WTC11 (cell line): ENCODE data around the gene CCL25. TPM values are rescaled to one million over a fixed set of nuclear protein-coding genes. Genes with fewer than 3 reads are reported as not detected.

Experiments used
- ATAC-seq: fragments of 200-7000 bp; cut with Tn5 transposase; 2 replicates; pipeline ENCODE4 v1.10.0; 2021; ENCODE audit warnings: mild to moderate bottlenecking, moderate library complexity
- CTCF ChIA-PET: fragments of 300-600 bp; sonication (Branson Sonifier 250); formaldehyde crosslinking; loops from one replicate; lab custom pipeline; 2021; ENCODE audit warnings: antibody characterized with exemption; lab: Charles Lee
- POLR2A ChIA-PET: fragments of 350-600 bp; sonication (Branson Sonifier 250); formaldehyde crosslinking; loops from one replicate; lab custom pipeline; 2021; ENCODE audit warnings: antibody characterized with exemption; lab: Charles Lee
- DNase-seq: peaks from one replicate; pipeline ENCODE4 v3.0.0; 2021; ENCODE audit warnings: low spot score
- H3K27ac Mint-ChIP-seq: 2 replicates; pipeline ENCODE4 v1.8.0; 2021; ENCODE audit warnings: mixed read lengths
- H3K27me3 Mint-ChIP-seq: 2 replicates; pipeline ENCODE4 v1.8.0; 2021; ENCODE audit warnings: low read depth, mild to moderate bottlenecking, moderate library complexity, mixed read lengths
- H3K36me3 Mint-ChIP-seq: 2 replicates; pipeline ENCODE4 v1.8.0; 2021; ENCODE audit warnings: mixed read lengths
- H3K4me1 Mint-ChIP-seq: 2 replicates; pipeline ENCODE4 v1.8.0; 2022; ENCODE audit warnings: mixed read lengths
- H3K4me3 Mint-ChIP-seq: 2 replicates; pipeline ENCODE4 v1.8.0; 2021; ENCODE audit warnings: mild to moderate bottlenecking, moderate library complexity, mixed read lengths
- H3K9me3 Mint-ChIP-seq: 2 replicates; pipeline ENCODE4 v1.8.0; 2021; ENCODE audit warnings: mixed read lengths
- AFF4 ChIP-seq: sonication (generic); formaldehyde crosslinking; IDR thresholded peaks from 2 replicates; pipeline ENCODE4 v1.8.1; 2023; ENCODE audit warnings: mild to moderate bottlenecking, missing genetic modification reagents, borderline replicate concordance
- ATF2 ChIP-seq: sonication (generic); formaldehyde crosslinking; IDR thresholded peaks from 2 replicates; pipeline ENCODE4 v1.8.1; 2022; ENCODE audit warnings: low read depth, missing genetic modification reagents, borderline replicate concordance
- CDX4 ChIP-seq: fragments of 250-450 bp; sonication (Bioruptor Pico); IDR thresholded peaks from 2 replicates; pipeline ENCODE4 v1.9.0; 2021; ENCODE audit warnings: moderate library complexity, mild to moderate bottlenecking, inconsistent platforms, borderline replicate concordance
- CREM ChIP-seq: sonication (generic); formaldehyde crosslinking; IDR thresholded peaks from 2 replicates; pipeline ENCODE4 v1.8.1; 2022; ENCODE audit warnings: mild to moderate bottlenecking, missing genetic modification reagents, moderate library complexity
- E2F1 ChIP-seq: sonication (generic); formaldehyde crosslinking; IDR thresholded peaks from 2 replicates; pipeline ENCODE4 v1.8.0; 2022; ENCODE audit warnings: mild to moderate bottlenecking, missing genetic modification reagents
- ERG ChIP-seq: fragments of 250-450 bp; sonication (Bioruptor Pico); IDR thresholded peaks from 2 replicates; pipeline ENCODE4 v1.8.0; 2021; ENCODE audit warnings: mild to moderate bottlenecking
- IRF2 ChIP-seq: sonication (generic); formaldehyde crosslinking; IDR thresholded peaks from 2 replicates; pipeline ENCODE4 v1.8.0; 2022; ENCODE audit warnings: low read depth, missing genetic modification reagents, borderline replicate concordance
- JUN ChIP-seq: sonication (generic); formaldehyde crosslinking; IDR thresholded peaks from 2 replicates; pipeline ENCODE4 v1.8.0; 2023; ENCODE audit warnings: mild to moderate bottlenecking, missing genetic modification reagents
- MXD4 ChIP-seq: fragments of 250-450 bp; sonication (Bioruptor Pico); IDR thresholded peaks from 2 replicates; pipeline ENCODE4 v1.8.0; 2021; ENCODE audit warnings: mild to moderate bottlenecking, moderate library complexity, borderline replicate concordance
- OVOL2 ChIP-seq: fragments of 250-450 bp; sonication (Bioruptor Pico); IDR thresholded peaks from 2 replicates; pipeline ENCODE4 v1.9.0; 2021; ENCODE audit warnings: mild to moderate bottlenecking, borderline replicate concordance
- USF2 ChIP-seq: sonication (generic); formaldehyde crosslinking; IDR thresholded peaks from 2 replicates; pipeline ENCODE4 v1.8.1; 2023; ENCODE audit warnings: mild to moderate bottlenecking, missing genetic modification reagents, moderate library complexity
- ZNF281 ChIP-seq: sonication (generic); formaldehyde crosslinking; IDR thresholded peaks from 2 replicates; pipeline ENCODE4 v1.8.0; 2023; ENCODE audit warnings: mild to moderate bottlenecking, missing genetic modification reagents
- ZNF317 ChIP-seq: sonication (generic); formaldehyde crosslinking; IDR thresholded peaks from 2 replicates; pipeline ENCODE4 v1.8.1; 2023; ENCODE audit warnings: low read depth, mild to moderate bottlenecking, moderate library complexity, missing genetic modification reagents, borderline replicate concordance
- ZNF396 ChIP-seq: fragments of 250-450 bp; sonication (Bioruptor Pico); IDR thresholded peaks from 2 replicates; pipeline ENCODE4 v1.8.0; 2021; ENCODE audit warnings: mild to moderate bottlenecking, moderate library complexity, borderline replicate concordance
- total RNA-seq: library from RNA; stranded (reverse); gene quantifications from 3 replicates; pipeline ENCODE4 v1.2.3, GENCODE V29; 2021

CCL25 gene
- total RNA-seq, 1 experiment from 2014 or later = not detected

GRCh38 chr19:8097198-8097597 lies 44.6 kb downstream of the CCL25 start:
- no peak for DNase-seq
- Mint-ChIP-seq H3K36me3 (peaks cover 68% of the 10 kb centered on the region), H3K27ac (no peak overlapping the region), H3K4me1 (no peaks in the 10 kb centered on the region), H3K27me3 (no peaks in the 10 kb centered on the region), H3K4me3 (no peak overlapping the region), H3K9me3 (peaks cover 42% of the 10 kb centered on the region)
- CTCF ChIA-PET = interaction anchor here (1.6 to 2.1 kb wide), 3 partner anchors 91 to 153 kb away, joined by 3 to 8 read pairs (median 7); no protein-coding TSS in a partner anchor
- POLR2A ChIA-PET = no interaction called here
- TF ChIP-seq CREM (no peak), AFF4 (CRISPR knock-in tag) (no peak), OVOL2 (CRISPR knock-in tag) (no peak), CDX4 (CRISPR knock-in tag) (no peak), E2F1 (CRISPR knock-in tag) (no peak), ERG (CRISPR knock-in tag) (no peak), ATF2 (CRISPR knock-in tag) (no peak), JUN (no peak), ZNF396 (CRISPR knock-in tag) (no peak), ZNF281 (no peak), MXD4 (CRISPR knock-in tag) (no peak), USF2 (CRISPR knock-in tag) (no peak), ZNF317 (no peak), IRF2 (no peak)
- ATAC-seq = no peak
